Stimulated activated memory B cell treated with anti-CD40 and anti-IgM and Interleukin-4, amounts not matched to agents 10 μg/mL and 1 μg/mL and 100 μg/mL, for 72 hours (primary cell): ENCODE measurements around the gene EXD3.
"Not testable (repeated sequence)": the region's sequence is repeated elsewhere in the genome, so short reads cannot be mapped to it uniquely, and the experiment has no call there.

Experiments used
- ATAC-seq: fragments of 150-1000 bp; cut with Tn5 transposase; 2 replicates; pipeline ENCODE4 v1.10.0; 2021
- H3K27ac Mint-ChIP-seq: one replicate; pipeline ENCODE4 v1.8.0; 2022; ENCODE audit warnings: mild to moderate bottlenecking, mixed read lengths
- H3K27me3 Mint-ChIP-seq: one replicate; pipeline ENCODE4 v1.8.0; 2022; ENCODE audit warnings: mixed read lengths
- H3K36me3 Mint-ChIP-seq: one replicate; pipeline ENCODE4 v1.8.0; 2022; ENCODE audit warnings: mixed read lengths
- H3K4me1 Mint-ChIP-seq: one replicate; pipeline ENCODE4 v1.8.0; 2022; ENCODE audit warnings: mixed read lengths
- H3K4me3 Mint-ChIP-seq: one replicate; pipeline ENCODE4 v1.8.0; 2022; ENCODE audit warnings: mild to moderate bottlenecking, moderate library complexity, mixed read lengths
- H3K9me3 Mint-ChIP-seq: one replicate; pipeline ENCODE4 v1.8.0; 2022; ENCODE audit warnings: mixed read lengths

Gene EXD3

DNA sequence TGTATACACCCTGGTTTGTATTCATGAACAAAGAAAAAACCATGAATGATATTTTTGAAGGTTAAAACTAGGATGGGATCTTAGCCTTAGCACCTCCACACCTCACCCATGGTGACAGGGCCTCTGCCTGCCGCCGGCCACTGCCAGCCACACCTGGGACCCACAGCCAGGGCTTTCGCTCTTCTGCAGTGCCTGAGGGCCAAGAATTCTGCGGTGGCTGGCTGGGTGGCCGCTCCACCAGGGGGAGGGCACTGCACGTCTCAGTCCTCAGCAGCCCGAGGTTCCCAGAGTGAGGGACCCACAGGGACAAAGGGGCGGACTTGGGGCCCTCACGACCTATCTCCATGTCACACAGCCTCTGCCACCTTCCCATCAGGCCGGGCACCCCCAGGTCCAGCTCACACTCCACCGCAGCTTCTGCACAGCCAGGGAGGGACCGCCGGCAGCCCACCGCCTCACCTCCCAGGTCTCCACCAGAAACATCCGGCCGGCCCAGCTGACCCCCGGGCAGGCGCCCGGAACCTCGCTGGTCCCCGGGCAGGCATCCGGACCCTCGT, 6.9 kb downstream of the EXD3 start:
- H3K4me3 Mint-ChIP-seq = no peak overlapping the region
- no peak overlapping the region for H3K27ac Mint-ChIP-seq
- no peaks in the 10 kb centered on the region for H3K36me3 Mint-ChIP-seq
- ATAC-seq = no peak
- H3K27me3 Mint-ChIP-seq = no peaks in the 10 kb centered on the region
- H3K9me3 Mint-ChIP-seq = no peaks in the 10 kb centered on the region
- H3K4me1 Mint-ChIP-seq = peaks cover 32% of the 10 kb centered on the region

- H3K36me3 Mint-ChIP-seq = no peaks in the 10 kb centered on the region
- no peak overlapping the region for H3K27ac Mint-ChIP-seq
- ATAC-seq = no peak
- no peaks in the 10 kb centered on the region for H3K27me3 Mint-ChIP-seq
- peaks cover 32% of the 10 kb centered on the region for H3K4me1 Mint-ChIP-seq
- H3K4me3 Mint-ChIP-seq = no peak overlapping the region
- H3K9me3 Mint-ChIP-seq = no peaks in the 10 kb centered on the region
Measured at GRCh38 chr9:137415451-137415850, 7.5 kb downstream of the EXD3 start.

DNA sequence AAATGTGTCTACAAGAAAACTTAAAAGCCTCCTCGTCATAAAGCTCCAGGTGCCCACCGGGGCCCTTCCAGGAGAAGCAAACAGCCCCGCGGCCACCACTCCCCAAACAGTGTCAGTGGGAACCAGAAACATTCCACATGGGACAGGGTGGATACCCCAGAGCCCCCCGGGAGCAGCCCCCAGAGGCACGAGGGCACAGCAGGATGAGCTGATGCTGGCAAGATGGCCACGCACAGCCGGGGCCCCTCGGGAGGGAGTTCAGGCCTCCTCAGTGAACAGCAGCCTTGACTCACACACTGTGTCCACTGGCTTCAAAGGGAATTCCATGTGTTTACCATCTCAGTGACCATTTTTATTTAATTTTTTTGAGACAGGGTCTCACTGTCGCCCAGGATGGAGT, 10.5 kb downstream of the EXD3 start:
- Mint-ChIP-seq H3K36me3 (no peaks in the 10 kb centered on the region), H3K9me3 (no peaks in the 10 kb centered on the region), H3K27me3 (peaks cover 10% of the 10 kb centered on the region), H3K4me3 (no peak overlapping the region), H3K4me1 (peaks cover 45% of the 10 kb centered on the region), H3K27ac (no peak overlapping the region)
- ATAC-seq = no peak

DNA sequence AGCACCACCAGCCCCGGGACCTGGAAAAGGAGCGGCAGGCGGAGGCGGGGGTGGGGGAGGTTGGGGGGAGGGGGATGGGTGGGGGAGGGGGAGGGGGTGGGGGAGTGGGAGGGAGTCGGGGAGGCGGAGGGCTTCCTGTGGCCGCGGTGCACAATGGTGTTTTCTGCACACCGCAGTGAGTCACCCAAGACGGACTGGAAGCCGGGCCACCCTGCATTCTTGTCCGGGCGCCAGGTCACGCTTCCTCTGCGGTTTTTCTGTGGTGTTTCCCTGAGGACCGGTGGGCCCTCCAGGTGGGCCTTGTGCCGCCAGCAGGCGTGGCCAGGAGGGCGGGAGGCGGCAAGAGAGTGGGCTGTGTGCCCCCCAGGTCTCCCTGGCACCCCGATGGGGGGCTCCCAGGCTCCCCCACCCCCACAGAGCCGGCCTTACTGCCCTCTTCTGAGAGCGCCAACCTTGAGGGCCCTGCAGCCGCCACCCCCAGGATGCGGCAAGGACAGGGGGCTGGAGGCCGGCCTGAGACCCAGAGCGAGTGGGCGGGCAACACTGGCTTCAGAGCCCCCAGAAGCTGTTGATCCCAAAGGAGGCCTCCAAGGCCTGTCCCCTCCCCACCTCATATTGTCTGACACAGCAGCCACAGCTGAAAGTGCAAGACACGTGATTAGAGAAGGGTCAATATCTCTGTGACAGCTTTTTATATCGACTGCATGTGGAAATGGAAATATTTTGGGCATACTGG, 11.1 kb downstream of the EXD3 start:
- peak; percentile 55 for ATAC-seq
- Mint-ChIP-seq H3K27ac (no peak overlapping the region), H3K9me3 (no peaks in the 10 kb centered on the region), H3K4me1 (peaks cover 45% of the 10 kb centered on the region), H3K36me3 (no peaks in the 10 kb centered on the region), H3K4me3 (peak overlapping the region; percentile 52), H3K27me3 (peaks cover 15% of the 10 kb centered on the region)

GRCh38 chr9:137411260-137411644, 11.7 kb downstream of the EXD3 start:
- no peak for ATAC-seq
- H3K36me3 Mint-ChIP-seq = no peaks in the 10 kb centered on the region
- peaks cover 47% of the 10 kb centered on the region for H3K4me1 Mint-ChIP-seq
- H3K27me3 Mint-ChIP-seq = peaks cover 16% of the 10 kb centered on the region
- no peaks in the 10 kb centered on the region for H3K9me3 Mint-ChIP-seq
- H3K27ac Mint-ChIP-seq = no peak overlapping the region
- H3K4me3 Mint-ChIP-seq = peak overlapping the region; percentile 18

DNA sequence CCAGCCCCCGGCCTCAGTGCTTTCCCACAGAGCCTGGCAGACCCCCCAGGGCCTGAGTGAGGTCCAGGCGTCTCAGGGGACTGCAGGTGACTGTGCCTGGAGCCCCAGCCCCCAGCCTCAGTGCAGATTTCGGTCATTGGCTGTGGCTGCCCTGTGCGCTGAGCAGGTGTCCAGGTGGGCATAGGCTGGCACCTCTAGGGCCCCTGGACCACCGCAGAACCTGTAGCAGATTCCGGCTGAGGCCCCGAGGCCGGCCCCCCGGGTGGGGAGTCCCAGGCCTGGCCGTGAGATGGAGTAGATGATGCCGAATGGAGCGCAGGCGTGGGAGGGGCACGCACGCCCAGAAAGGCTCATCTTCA, 12.1 kb downstream of the EXD3 start:
- Mint-ChIP-seq H3K36me3 (no peaks in the 10 kb centered on the region), H3K4me1 (peaks cover 51% of the 10 kb centered on the region), H3K4me3 (no peak overlapping the region), H3K27ac (no peak overlapping the region), H3K27me3 (peaks cover 20% of the 10 kb centered on the region), H3K9me3 (no peaks in the 10 kb centered on the region)
- no peak for ATAC-seq

GRCh38 chr9:137410236-137410890, 12.6 kb downstream of the EXD3 start:
- not testable (repeated sequence) for H3K4me3 Mint-ChIP-seq, H3K27ac Mint-ChIP-seq

DNA sequence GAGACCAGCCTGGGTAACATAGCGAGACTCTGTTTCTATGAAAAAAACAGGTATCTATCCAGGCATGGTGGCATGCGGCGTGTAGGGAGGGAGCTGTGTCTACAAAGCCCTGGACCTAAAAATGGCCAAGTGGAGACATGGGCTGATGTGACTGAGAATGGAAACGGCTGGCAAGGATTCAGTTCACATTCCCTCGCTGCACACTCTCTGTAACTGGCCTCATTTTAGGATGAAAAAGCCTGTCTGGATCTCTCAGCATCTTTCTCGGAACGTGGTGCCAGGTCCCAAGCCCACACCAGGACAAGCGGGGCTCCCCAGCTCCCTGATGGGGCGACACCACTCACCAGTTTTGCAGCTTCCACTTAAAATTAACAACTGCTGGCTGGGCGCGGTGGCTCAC, 13.4 kb downstream of the EXD3 start:
- Mint-ChIP-seq H3K36me3 (no peaks in the 10 kb centered on the region), H3K9me3 (no peaks in the 10 kb centered on the region), H3K27ac (no peak overlapping the region), H3K4me3 (no peak overlapping the region), H3K4me1 (peaks cover 54% of the 10 kb centered on the region), H3K27me3 (peaks cover 23% of the 10 kb centered on the region)
- no peak for ATAC-seq

More at GRCh38 chr9:137410236-137410890, 12.6 kb downstream of the EXD3 start:
- peaks cover 55% of the 10 kb centered on the region for H3K4me1 Mint-ChIP-seq
- not testable (repeated sequence) for H3K9me3 Mint-ChIP-seq, H3K36me3 Mint-ChIP-seq, ATAC-seq
- peaks cover 23% of the 10 kb centered on the region for H3K27me3 Mint-ChIP-seq

DNA sequence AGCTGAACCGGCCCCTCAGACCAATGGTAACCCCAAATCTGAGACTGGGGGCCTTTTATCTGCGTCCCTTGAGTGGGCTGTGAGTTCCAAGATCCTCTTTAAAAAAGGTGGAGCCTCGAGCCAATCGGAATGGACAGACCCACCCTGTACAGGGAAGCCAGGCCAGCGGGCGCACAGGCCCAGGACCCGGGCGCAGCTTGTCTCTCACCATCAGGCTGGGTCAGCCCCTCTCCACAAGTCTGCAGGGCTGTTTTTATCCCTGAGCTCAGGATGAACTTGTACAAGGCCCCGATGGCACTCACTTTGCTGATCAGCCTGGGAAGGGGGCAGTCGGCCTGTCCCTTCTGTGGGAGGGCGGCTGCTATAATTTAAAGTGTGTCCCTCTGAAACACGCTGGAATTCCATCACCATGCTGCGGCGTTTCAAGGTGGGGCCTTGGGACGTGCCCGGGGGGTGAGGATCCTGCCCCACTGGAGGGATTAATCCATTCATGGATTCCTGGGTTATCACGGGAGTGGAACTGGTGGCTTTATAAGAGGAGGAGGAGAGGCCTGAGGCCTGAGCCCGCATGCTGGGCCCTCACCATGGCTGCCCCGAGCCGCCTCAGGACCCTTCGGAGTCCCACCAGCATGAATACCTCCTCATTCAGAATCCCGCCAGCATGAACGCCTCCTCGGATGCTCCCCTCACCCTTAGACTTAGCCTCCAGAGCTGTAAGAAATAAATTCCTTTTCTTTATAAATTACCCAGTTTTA, 14.1 kb downstream of the EXD3 start:
- ATAC-seq = no peak
- Mint-ChIP-seq H3K4me3 (no peak overlapping the region), H3K4me1 (peaks cover 48% of the 10 kb centered on the region), H3K27me3 (peaks cover 23% of the 10 kb centered on the region), H3K27ac (no peak overlapping the region), H3K9me3 (no peaks in the 10 kb centered on the region), H3K36me3 (no peaks in the 10 kb centered on the region)

DNA sequence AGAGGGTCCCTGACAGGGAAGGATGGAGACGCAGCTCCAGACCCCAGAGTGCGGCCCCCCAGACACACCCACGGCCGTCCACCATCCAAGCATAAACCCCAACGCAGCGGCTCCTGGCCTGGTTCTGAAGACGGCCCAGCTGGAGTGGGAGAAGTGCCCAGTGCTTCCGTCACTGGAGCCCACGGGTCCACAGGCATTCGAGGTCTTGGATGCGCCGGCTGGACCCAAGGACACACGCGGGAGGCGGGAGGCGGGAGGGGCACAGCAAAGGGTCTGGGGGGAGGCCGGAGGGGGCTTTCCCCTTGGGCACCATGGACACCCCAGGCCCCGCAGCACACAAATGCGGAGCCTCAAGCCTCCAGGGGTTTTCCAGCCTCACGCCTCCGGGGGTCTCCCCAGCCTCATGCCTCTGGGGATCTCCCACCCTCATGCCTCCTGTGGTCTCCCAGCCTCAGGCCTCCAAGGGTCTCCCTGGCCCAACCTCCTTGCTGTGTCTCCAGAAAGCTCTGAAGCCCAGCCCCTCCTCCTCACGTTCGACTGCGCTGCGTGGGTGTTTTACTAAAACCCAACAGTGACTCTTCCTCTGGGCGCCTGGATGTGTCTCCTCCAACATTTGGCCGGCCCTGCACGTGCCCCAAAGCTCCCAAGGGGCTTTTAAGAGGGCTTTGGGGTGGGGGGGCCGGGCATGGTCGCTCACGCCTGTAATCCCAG, 15.2 kb downstream of the EXD3 start:
- ATAC-seq = peak; percentile 42
- Mint-ChIP-seq H3K4me1 (peaks cover 40% of the 10 kb centered on the region), H3K9me3 (no peaks in the 10 kb centered on the region), H3K4me3 (peak overlapping the region; percentile 67), H3K36me3 (peaks cover 9% of the 10 kb centered on the region), H3K27ac (no peak overlapping the region), H3K27me3 (peaks cover 23% of the 10 kb centered on the region)

DNA sequence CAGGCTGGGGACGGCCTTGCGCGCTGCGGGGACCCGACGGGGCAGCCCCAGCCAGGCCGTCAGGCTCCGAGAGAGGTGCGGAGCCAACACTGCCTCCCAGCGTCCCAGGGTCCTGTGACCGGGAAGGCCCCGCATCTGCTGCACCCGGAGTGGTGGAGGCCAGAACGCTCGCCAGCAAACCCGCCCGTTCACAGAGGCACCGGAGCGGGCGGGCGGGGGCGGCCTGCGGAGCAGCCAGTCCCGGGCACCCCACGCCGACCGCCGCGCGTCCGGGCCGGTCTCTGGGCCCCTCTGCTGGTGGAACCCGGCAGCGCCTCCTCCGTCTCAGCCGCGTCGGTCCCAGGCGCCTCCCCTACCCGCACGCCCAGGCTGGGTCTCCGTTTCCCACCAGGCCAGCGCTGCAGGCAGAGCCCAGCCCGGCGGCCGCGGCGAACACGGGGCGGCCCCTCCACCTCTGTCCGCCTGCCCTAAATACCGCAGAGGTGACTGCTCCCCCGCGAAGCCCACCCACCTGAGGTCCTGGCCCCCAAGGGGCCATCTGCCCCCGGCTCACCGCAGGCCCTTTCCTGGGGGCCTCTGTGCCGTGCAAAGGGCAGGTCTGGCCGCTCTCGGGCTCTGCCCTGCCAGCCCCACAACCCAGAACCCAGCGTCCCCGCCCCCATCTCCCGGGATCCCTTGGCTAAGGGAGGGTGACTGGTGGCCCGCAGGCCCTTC, 15.9 kb downstream of the EXD3 start:
- H3K27me3 Mint-ChIP-seq = peaks cover 23% of the 10 kb centered on the region
- peaks cover 41% of the 10 kb centered on the region for H3K4me1 Mint-ChIP-seq
- H3K4me3 Mint-ChIP-seq = peak overlapping the region; percentile 26
- peaks cover 17% of the 10 kb centered on the region for H3K36me3 Mint-ChIP-seq
- peak; percentile 76 for ATAC-seq
- no peak overlapping the region for H3K27ac Mint-ChIP-seq
- H3K9me3 Mint-ChIP-seq = peaks cover 5% of the 10 kb centered on the region

DNA sequence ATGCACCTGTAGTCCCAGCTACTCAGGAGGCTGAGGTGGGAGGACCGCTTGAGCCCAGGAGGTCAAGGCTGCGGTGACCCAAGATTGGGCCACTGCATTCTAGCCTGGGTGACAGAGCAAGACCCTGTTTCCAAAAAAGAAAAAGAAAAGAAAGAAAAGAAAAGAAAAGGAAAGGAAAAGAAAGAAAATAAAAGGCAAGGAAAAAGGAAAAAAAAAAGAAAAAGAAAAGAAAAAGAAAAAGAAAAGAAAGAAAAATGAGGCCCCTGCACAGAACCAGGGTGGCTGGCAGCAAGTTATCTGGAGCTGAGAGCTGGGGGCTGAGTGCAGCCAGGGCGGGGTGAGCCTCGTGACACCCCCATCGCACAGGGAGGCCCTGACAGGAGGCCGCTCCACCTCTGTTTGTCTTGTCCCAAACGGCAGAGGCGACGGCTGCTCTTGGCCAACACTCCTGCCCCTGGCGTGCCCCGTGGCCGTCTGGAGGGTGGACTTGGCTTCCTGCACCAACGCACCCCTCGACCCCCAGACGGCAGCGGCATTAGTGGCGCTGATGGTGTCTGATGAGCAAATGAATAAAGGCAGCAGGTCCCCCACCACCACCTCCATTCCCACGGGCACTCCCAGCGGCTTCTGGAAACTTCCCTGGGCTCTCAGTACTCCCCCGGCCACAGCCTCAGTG, 16.7 kb downstream of the EXD3 start:
- H3K4me1 Mint-ChIP-seq = peaks cover 33% of the 10 kb centered on the region
- ATAC-seq = no peak
- H3K27me3 Mint-ChIP-seq = peaks cover 23% of the 10 kb centered on the region
- peak overlapping the region; percentile 26 for H3K27ac Mint-ChIP-seq
- peak overlapping the region; percentile 49 for H3K4me3 Mint-ChIP-seq
- peaks cover 20% of the 10 kb centered on the region for H3K36me3 Mint-ChIP-seq
- peaks cover 5% of the 10 kb centered on the region for H3K9me3 Mint-ChIP-seq

DNA sequence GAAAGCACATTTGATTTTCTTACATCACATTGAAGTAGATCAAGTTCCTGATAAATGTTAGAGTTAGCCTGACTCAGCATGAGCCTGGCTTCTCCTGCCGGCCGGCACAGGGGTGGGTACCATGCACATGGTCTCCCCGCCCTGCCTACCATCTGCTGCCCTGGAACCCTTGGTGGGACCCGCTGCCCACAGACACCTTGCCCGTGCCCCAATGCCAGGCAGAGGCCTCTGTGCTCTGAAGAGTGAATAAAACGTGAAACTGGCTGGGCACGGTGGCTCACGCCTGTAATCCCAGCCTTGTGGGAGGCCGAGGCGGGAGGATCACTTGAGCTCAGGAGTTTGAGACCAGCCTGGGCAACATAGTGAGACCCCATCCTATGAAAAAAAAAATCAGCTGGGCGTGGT, 17.3 kb downstream of the EXD3 start:
- Mint-ChIP-seq H3K27ac (peak overlapping the region; percentile 26), H3K4me1 (peaks cover 32% of the 10 kb centered on the region), H3K9me3 (peaks cover 5% of the 10 kb centered on the region), H3K36me3 (peaks cover 20% of the 10 kb centered on the region), H3K27me3 (peaks cover 23% of the 10 kb centered on the region), H3K4me3 (peak overlapping the region; percentile 49)
- ATAC-seq = no peak

DNA sequence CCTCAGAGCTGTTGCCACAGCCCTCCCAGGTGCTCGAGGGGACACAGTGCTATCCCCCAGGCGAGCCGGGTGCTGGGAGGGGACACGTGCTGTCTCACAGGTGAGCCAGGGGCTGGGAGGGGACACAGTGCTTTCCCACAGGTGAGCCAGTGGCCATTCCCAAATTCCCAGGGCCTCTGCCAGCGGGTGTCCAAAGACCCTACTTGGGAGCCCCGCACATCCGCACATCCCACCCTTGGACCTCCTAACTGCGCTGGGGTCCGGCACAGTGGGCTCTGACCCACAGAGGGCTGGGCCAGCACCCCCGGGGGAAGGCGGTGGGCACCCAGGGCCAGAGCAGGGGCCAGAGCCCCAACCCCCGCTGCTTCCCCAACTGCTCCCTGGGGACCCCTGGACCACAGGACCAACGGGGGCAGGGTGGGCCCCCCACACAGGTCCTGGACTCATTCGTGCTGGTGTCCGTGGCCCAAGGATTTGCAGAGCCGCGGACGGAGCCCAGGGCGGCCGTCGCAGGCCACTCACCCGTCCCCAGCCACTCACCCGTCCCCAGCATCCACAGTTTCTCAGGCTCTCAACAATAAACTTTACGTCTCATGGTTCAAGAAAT, 17.9 kb downstream of the EXD3 start:
- Mint-ChIP-seq H3K27me3 (peaks cover 23% of the 10 kb centered on the region), H3K4me1 (peaks cover 37% of the 10 kb centered on the region), H3K4me3 (no peak overlapping the region), H3K36me3 (peaks cover 20% of the 10 kb centered on the region), H3K9me3 (peaks cover 5% of the 10 kb centered on the region), H3K27ac (no peak overlapping the region)
- ATAC-seq = no peak
